Fibroblast of villous mesenchyme (primary cell): ENCODE measurements around the gene TMEM167A. TPM values are rescaled to one million over a fixed set of nuclear protein-coding genes. Genes with fewer than 3 reads are reported as not detected.
"Not testable (repeated sequence)": the region's sequence is repeated elsewhere in the genome, so short reads cannot be mapped to it uniquely, and the experiment has no call there.

Experiments
- DNase-seq: peaks from one replicate; pipeline ENCODE4 v3.0.0-alpha.2; 2010; ENCODE audit warnings: low read depth
- H3K4me3 ChIP-seq: 2 replicates; pipeline ENCODE4 v1.5.1; 2011; ENCODE audit warnings: low read depth, mild to moderate bottlenecking, low read length
- total RNA-seq: library from RNA; depleted of rRNA; stranded (reverse); fragments of >200 nt; gene quantifications from 2 replicates; pipeline ENCODE4 v1.2.3, GENCODE V29; 2012
- TF ChIP-seq, protein P1 (sequence below): IDR thresholded peaks from 2 replicates; pipeline ENCODE4 v1.5.1; 2012; ENCODE audit warnings: low read depth, mild to moderate bottlenecking, low read length; ENCODE audit not compliant: insufficient read depth

Gene TMEM167A
- total RNA-seq, 1 donor: 91.1 TPM

DNA sequence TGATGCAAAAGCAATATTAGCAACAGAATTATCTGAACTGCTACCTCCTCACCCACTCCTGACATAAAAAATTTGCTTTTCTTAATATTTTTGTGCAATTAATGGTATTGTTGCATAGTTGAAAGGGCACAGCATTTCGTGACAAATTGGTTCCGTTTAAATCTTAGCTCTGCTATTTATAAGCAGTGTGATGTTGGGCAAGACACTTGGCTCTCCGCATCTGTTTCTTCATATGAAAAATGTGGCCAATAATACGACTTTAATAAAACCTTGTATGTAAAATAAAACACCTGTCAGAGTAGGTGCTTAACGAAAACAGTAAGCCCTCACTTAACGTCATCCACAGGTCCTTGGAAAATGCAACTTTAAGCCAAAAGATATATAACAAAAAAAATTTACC lies 4.2 kb downstream of the TMEM167A start:
- TF ChIP-seq, protein P1, sequence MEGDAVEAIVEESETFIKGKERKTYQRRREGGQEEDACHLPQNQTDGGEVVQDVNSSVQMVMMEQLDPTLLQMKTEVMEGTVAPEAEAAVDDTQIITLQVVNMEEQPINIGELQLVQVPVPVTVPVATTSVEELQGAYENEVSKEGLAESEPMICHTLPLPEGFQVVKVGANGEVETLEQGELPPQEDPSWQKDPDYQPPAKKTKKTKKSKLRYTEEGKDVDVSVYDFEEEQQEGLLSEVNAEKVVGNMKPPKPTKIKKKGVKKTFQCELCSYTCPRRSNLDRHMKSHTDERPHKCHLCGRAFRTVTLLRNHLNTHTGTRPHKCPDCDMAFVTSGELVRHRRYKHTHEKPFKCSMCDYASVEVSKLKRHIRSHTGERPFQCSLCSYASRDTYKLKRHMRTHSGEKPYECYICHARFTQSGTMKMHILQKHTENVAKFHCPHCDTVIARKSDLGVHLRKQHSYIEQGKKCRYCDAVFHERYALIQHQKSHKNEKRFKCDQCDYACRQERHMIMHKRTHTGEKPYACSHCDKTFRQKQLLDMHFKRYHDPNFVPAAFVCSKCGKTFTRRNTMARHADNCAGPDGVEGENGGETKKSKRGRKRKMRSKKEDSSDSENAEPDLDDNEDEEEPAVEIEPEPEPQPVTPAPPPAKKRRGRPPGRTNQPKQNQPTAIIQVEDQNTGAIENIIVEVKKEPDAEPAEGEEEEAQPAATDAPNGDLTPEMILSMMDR: no peak
- no peak overlapping the region for H3K4me3 ChIP-seq
- DNase-seq: no peak

- DNase-seq: no peak
- no peak overlapping the region for H3K4me3 ChIP-seq
- TF ChIP-seq, protein P1: no peak
Observed at GRCh38 chr5:83071286-83072051, 5.7 kb downstream of the TMEM167A start.

DNA sequence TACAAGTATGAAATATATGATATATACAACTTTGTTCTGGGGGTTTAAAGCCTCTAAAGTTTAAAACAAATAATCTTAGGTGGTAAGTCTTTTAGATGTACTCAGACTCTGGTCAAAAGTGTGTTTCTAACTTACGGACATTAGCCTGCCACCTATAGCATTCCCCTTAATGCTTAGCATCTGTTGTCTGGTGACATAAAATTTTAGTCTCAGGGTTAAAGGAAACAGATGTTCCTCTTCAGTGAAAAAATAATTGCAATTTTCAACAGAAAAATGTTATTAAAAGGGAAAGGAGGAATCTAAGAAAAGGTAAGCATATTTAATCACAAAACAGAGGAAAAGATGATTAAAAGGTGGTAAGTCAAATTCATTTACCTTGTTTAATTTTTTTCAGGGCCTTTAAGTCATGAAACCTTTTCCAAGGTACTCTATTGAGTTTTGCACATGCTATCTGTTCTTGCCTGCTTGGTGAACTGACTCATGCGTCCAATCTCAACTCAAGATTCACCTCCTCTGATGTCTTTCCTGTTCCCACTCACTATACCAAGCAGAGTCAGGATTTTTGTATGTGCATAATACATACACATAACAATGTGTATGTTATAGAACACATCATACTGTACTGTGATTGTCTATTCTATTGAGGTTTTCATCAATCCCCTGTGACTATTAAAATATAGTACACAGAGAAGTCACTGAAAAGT lies 7.9 kb downstream of the TMEM167A start:
- no peak overlapping the region for H3K4me3 ChIP-seq
- TF ChIP-seq, protein P1: no peak
- no peak for DNase-seq

DNA sequence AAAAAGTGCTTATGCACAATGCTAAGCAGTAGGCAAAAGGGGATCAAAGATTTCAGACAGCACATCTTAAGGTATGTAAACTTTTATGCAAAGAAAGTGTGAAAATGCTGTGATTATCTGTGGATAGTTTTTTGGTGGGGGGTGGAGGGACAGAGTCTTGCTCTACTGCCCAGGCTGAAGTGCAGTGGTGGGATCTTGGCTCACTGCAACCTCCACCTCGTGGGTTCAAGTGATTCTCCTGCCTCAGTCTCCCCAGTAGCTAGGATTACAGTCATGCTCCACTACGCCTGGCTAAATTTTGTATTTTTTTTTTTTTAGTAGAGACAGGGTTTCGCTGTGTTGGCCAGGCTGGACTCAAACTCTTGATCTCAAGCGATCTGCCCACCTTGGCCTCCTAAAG lies 9.8 kb downstream of the TMEM167A start:
- DNase-seq: not testable (repeated sequence)

DNA sequence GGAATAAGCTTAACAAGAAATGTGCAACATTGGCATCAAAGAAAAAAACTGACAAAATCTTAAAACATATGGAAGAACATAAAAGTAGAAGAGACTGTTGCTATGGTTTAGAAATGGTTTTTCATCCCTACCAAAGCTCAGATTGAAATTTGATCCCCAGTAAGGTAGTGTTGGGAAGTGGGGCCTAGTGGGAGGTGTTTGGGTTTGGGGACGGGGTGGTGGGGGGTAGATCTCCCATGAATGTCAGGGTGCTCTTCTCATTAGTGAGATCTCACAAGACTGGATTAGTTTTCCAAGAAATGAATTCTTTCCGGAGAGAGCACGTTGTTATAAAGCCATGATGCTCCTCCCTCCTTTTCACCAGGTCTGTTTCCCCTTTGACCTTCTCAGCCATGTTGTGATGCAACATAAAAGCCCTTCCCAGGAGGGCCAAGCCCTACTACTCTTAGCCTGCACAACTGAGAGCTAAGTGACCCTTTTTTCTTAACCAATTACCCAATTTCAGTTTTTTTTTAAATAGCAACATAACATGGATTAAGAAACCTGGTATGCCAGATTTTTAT lies 10.6 kb downstream of the TMEM167A start:
- no peak overlapping the region for H3K4me3 ChIP-seq
- TF ChIP-seq, protein P1: no peak
- no peak for DNase-seq

More for the DNA sequence above, 9.8 kb downstream of the TMEM167A start:
- H3K4me3 ChIP-seq: not testable (repeated sequence)

DNA sequence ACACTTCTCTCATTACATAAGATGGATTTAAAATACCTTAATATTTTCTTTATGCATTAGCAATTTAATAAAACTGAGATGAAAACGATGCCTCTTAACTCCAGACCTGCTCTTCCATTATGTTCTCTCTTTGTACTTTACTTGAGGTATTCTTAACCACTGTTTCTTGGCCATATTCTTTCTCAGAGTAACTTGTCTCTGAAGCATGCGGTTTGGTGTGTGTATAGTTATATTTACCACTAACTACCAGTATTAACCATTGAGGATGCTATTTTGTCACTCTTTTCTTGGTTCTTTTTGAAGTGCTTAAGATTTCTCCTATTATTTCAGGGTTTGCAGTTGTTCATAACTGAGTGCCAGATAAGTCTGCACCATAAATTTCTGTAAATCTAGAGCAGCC lies 17.9 kb downstream of the TMEM167A start:
- TF ChIP-seq, protein P1: no peak
- no peak overlapping the region for H3K4me3 ChIP-seq
- DNase-seq: no peak

GRCh38 chr5:83058726-83059125 lies 18.5 kb downstream of the TMEM167A start:
- no peak for DNase-seq
- no peak overlapping the region for H3K4me3 ChIP-seq
- TF ChIP-seq, protein P1: no peak
